T-helper 2 cell (primary cell): ENCODE results near the gene PNPO.
"Not testable (repeated sequence)": the region's sequence is repeated elsewhere in the genome, so short reads cannot be mapped to it uniquely, and the experiment has no call there.

Source experiments
- DNase-seq, 5 experiments: peaks; one replicate each; pipeline versions ENCODE4 v3.0.0 to v3.0.0-alpha.2; 2012 to 2022

PNPO gene

DNA sequence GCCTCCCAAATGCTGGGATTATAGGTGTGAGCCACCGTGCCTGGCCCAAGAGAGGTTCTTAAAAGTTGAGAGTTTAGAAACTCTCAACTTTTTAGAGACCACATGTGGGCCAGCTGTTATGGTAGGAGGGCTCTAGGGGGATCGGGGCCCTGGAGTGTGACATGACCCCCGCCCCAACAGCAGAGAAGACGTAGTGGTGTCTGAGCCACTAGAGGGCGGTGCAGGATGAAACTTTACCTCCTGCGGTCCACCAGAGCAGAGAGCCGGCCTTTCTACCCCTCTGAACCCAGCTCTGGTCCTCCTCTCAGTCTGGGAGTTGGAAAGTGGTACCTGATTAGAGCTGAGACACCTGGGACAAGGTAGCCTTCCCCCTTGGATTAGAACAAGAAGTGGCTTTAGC lies 37.0 kb downstream of the PNPO start:
- DNase-seq: peak in 3 of 5 experiments; percentile 22 to 62 (median 25)

DNA sequence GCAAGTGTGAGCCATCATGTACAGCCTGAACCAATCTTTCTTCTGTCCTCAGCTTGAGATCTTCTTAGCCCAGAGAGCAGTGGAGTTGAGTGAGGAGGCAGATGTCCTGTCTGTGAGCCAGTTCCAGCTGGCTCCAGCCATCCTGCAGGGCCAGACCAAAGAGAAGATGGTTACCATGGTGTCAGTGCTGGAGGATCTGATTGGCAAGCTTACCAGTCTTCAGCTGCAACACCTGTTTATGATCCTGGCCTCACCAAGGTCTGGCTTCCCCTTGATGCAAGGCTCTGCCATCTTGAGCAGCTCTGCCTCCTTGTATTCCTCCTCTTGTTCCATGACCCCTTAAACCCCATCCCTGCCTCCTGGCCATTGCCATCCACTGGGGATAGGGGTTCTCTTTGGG lies 39.2 kb downstream of the PNPO start:
- DNase-seq: no peak

DNA sequence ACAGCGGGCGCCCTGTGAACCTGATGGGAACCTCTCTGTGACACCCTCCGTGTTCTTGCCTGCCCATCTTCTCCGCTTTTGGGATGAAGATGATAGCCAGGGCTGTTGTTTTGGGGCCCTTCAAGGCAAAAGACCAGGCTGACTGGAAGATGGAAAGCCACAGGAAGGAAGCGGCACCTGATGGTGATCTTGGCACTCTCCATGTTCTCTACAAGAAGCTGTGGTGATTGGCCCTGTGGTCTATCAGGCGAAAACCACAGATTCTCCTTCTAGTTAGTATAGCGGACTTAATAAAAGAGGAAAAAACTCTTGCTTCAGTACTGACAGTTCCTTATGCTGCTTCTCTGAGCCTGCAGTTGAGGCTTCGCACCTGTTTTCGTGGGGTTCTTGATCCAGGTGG lies 40.1 kb downstream of the PNPO start:
- DNase-seq: peak in 1 of 5 experiments; percentile 53

DNA sequence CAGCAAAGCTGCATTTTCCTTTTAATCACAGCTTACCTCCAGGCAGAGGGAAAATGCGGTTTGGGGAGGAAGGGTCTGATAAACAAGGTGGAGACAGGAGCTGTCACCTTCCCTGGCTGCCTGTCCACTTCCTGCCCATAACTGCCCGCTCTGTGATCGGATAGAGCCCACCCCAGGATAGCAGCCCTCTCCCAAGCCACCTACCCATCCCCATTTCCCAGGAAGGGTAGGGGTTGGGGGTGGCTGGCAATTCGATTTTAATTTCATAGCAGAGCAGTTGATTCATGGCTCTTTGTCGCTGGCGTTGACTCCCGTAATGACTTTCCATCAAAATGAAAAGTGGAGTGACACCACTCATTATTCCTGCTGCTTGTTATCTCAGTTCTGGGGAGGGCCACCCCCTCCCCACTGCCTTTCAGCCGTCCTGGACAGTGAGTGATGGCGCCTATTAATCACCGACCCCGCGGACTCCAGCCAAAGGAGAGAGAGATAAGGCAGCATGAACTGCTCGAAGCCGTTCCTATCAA lies 40.8 kb downstream of the PNPO start:
- no peak for DNase-seq

DNA sequence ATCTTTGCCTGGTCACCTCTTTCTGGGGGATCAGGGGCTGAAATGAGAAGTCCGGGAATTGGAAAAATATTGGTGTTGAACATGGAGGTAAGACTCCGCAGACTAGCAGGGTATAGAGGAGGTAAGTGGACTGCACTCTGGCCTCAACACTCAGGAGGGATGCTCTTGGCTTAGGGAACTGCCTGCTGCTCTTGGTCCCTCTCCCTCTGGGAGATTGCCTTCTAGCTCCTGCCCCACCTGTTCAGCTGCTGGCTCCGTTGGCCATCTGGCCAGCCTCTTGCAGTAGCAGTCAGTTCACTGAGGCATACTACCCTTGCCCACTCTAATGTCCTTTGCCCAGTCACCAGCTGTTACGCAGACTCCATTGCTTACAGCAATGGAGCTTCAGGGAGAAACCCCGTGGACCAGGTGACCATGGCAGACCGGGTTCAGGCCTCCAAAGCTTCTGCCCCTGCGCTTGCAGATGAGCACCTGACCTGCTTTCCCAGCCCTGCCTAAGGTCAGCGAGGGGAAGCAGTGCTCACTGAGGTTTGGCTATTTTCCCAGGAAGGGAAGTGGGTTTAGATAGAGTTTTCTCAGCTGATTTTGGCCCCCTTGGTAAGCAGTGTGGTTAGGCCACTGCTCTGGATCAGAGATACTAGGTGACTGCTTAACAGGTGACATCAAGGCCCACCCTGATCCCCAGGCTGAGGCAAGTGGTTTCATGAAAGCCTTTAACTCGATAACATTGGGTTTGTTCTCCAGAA lies 41.4 kb downstream of the PNPO start:
- DNase-seq: no peak

DNA sequence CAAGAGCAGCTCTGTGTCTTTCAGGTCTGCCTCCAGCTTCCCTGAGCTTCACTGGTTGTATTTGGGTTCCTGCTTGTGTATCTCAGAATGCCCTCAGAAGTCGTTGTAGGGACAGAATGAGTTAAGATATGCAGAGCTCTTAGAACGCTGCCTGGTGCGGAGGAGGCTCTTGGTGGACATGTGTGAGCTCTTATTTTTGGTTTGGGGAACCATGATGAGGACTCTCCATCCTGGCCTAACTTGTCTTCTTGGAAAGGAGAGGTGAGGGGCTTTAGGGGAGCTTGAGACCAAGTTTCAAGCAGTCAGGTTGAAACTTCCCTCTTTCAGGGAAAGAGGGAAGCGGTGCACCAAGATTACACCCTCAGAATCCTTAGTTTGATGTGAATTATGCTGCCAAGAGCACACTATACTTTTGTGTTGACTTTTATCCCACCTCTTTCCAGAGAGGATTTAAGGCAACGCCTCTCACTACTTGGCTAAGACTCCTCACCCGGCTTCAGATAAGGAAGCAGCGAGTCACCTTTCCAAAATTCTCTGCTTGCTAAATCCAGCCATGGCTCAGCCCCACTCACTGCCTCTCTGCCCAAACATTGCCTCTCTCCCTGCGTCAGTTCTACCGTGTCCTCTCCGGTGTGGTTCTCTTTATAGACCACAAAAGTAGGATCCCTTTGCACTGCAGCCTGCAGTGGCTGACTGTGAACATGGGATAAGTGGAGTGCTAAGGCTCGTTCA lies 42.3 kb downstream of the PNPO start:
- DNase-seq: no peak

DNA sequence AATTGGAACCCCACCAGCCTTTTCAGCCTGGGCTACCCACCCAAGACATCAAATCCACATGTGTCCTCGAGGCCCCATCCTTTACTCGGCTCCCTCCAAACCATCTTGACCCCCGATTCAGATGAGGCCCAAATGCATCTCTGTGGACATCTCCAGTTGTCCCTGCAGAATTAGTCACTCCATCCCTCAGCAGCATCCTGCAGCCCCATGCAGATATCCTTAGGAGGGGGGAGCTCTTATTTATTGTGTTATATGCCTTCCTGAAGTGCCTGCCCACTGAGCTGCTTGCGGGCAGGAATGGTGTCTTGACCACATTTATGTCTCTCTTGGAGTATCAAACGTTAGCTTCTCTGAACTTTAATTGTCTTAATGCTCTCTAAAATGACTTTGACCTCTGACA lies 45.1 kb downstream of the PNPO start:
- DNase-seq: no peak

DNA sequence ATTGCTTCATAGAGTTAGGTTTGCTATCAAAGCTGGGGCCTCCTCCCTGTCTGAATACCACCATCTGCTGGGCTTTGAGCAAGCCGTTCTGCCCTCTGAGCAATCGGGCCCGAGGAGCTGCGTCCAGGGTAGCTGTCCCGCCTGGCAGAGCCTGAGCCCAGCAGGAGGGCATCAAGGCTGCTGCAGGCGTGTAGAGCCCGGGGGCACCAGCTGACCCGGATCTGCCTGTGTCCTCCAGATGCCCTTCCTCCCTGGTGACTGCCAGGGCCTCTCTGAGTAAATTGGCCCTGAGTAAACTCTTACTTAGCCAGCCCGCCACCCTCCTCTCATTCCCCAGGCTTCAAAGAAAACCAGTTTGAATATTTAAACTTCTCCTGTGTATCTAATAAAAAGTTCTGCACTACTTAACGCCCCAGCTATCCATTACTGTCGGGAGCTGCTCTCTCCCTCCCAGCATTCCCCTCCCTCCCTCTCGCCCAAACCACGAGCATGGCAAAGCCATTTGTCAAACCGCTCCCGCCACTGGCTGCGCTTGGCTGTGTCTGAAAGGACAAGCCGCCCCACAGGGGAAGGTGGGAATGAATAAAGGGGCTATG lies 46.0 kb downstream of the PNPO start:
- DNase-seq: no peak

DNA sequence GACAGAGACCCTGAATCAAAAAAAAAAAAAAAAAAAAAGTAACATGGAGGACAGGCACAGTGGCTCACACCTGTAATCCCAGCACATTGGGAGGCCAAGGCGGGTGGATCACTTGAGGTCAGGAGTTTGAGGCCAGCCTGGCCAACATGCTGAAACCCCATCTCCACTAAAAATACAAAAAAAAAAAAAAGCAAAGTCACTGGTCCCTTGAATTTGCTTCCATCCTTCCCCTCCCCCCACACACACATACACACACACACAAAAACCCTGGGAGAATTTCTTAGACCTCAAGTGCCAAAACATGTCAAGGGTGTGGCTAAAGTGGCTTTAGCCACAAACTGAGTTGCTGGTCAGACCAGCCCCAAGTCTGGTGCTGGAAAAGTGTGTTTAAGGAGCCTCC lies 47.1 kb downstream of the PNPO start:
- not testable (repeated sequence) for DNase-seq

DNA sequence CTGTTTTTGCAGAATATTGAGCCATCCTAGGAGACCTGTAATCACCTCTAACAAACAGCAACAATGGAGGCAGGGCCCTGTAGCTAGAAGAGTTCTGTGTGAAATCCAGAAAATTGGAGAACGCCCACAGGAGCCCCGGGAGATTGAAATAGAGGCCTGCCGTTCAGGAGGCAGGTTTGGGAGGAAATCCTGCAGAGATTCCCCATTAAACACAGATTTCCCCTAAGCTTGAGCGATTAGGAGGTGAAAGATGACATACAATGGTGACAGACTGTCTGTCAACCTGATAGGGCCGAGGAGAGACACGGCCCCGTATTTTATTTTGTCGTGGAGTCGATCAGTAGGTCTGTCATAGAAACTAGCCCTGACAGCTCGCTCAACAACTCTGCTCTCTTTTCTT lies 47.8 kb downstream of the PNPO start:
- DNase-seq: no peak

DNA sequence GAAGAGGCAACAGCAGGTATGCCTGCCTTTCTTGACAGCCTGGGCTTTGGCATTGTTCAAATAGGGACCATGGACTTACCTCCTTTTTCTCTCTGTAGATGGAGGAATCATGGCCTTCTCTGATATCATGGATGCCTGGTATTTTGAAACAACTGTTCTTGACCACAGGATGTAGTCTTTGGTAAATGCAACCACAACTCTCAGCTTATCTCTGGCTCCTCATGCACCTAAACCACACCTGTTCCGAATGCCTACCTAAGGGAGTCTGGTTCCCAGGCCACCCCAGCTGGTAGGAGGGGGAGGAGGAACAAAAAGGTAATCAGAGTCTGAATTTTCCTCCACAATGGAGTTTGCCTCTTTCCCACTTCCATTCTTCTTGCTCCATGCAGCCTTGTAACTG lies 48.3 kb downstream of the PNPO start:
- no peak for DNase-seq

DNA sequence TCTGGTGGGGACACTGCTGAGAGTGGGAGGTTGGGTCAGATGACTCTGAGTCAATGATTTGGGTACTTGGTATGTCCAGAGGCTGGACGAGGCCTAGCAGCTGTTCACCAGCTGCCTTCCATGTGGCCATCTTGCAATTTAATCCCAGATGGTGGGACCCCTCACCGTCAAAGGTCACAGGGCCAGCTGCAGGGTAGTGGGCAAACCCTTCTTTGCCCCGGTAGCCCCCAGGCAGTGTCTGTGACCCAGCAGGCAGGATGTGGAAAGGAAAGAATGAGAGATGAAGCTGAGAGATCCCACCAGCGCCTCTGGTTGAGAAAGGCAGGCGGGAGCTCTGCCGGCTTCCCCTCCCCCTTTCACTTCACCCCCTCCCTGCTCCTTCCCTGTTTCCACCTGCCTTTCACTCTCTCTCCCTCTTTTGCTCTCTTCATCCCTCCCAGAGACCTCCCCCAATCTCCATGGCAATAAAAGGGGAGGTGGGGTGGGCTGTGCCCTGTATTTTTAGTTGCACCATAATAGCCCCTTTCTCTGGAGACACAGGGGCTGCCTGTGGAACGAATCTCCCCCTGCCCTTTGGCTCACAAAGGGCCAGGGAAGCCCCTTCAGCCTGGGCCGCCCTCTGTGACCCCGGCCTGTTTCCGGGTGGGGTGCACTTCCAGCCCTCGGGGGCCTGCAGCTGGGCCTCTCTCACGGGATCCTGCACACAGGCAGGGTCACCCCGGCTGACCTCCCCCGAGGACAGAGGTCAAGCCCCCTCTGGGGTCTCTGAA lies 49.8 kb downstream of the PNPO start:
- no peak for DNase-seq

DNA sequence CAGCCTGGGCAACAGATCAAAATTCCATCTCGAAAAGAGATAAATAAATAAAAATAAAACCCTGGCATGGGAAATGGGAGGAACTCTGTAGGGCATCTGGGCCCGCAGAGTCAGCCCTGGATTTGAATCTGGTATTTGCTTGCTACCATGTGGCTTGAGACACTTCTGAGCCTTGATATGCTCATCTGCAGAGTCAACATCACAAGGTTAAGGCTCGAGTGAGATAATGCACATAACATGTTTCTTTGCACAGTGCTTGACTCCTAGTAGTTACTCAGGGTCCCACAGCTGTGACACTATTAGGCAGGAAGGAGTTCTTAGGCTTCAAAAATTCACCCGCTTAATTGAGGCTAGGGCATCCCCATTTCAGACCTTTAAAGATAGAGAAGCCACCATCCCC lies 50.8 kb downstream of the PNPO start:
- no peak for DNase-seq

DNA sequence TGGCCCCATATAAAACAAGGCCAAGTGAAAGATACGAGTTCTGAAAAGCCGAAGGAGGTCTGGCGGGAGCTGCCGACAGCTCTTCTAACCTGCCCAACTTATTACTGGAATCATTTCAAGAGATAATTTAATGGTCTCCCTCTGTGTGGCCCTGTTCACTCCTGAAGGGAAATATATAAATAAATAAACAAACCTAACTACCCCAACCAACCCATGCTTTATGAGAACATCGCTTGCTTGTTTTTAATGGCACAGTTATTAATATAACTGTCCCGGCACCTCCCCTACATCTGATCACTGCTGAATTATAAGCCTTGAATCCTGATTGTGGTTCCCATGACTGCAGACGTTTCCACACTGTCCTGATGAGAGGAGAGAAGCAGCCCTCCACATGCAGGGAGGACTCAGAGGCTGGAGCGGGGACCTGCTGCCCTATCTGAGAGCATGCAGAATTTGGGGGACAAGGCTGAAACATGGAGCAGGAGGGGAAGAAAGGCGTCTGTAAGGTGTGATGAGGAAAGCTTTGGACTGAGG lies 51.7 kb downstream of the PNPO start:
- DNase-seq: no peak

DNA sequence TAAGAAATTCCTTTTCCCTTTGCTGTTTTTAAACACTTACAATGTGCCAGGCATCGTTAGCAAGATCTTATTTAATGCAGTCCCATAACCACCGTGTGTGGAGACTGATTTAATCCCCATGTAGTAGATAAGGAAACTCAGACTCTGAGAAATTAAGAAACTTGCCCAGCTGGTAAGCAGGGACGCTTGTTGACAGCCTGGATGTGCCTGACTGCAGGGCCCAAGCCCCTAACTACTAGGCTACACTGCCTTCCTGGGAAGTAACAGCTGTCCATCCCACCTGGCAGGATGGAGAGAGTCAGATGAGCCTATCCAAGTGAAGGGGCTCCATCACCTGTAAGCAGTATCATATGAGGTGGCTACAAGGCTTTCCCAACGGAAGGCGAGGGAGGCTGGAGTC lies 52.6 kb downstream of the PNPO start:
- DNase-seq: no peak

DNA sequence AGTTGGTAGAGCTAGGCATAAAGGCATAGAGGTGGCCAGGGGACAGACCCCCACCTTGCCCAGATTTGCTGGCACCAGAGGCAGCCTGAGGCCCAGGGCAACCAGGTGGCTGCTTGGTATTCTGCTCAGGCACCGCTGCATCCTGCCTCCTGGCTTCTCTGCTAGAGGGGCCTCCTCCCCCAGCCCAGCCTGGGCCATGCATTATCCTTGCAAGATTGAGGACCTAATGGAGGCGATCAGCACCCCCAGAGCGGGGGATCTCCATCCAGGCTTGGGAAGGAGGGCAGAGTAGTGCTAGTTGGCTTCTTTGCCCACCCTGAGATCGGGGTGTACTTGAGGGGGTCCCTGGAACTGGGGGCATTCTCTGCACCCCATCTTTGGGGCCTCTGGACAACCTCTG lies 53.4 kb downstream of the PNPO start:
- no peak for DNase-seq

DNA sequence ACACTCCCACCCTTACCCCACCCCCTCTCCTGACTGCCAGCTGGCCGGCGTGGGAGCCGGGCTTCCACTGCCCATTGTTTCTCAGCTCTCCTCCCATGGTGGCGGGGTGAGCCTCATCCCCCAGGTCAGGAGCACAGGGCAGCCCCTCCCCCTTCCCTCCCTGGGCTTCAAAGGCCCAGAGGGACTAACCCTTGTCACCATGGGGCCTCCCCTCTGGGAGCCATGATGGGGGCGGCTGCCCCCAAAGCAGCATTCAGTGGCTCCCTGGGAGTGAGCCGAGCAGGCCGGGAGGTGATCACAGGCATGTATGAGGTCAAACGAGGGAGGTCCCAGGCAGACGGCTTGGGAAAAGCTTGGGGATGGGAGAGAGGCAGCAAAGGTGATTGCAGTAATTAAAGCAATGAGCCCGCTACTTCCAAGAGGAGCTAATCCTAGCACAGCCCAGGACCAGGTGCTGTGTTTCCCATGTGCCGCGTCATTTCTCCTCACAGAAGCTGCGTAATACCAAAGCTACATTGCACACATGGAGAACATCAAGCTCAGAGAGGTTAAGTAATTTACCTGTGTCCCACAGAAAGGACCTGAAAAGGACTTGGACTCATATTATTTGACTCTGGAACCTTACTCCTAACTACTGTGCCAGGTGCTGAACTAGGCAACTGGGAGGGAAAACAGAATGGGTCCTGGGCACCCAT lies 54.0 kb downstream of the PNPO start:
- no peak for DNase-seq

DNA sequence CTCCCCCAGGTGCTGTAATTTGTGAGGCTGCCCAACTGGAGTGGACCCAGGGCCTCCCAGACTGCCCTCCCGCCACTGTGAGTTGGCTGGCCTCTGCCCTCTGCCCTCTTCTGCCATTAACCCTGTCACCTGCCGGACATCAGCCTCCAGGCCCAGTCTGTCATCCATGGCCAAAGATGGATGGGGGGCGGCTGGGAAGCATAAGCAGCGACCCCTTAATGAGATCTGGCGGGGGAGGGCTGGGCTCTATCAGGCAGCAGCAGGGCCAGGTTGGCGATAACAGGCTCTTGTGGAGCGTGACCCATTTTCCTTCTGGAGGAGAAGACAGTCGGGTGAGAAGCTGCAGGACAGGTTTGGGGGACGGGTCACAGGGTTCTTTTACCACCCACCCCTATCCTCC lies 54.8 kb downstream of the PNPO start:
- no peak for DNase-seq

DNA sequence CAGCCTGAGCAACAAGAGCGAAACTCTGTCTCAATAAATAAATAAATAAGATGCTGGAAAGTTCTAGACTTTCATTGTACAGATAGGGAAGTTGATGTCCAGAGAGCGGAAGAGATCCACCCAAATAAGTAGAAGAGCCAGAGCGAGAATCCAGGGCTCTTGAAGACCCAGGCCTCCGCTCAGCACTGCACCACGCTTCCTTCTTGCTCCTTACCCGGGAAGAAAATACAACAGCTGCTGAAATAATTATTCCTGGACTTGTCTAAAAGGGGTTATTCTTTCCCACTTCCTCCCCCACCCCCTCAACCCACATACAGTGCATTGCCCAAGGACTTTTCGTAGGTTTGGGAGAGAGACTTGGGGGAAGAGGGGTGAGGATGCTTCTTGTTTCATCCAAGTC lies 56.2 kb downstream of the PNPO start:
- DNase-seq: no peak

DNA sequence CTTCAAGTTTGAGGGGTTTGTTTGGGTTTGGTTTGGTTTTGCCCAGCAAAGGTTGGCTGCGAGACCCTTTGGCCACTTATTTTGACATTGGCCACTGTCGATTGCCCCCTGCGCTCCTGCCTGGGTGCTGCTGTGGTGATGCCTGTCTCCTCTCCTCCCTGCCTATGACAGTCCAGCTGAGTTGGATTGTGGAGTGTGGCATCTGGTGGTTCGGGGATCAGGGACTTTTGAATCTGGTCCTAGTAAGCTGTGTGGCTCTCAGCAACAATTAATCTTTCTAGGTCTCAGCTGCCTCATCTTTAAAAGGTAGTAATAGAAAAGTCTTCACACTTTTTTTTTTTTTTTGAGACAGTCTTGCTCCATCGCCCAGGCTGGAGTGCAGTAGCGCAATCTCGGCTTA lies 56.7 kb downstream of the PNPO start:
- no peak for DNase-seq
